NCI-H2029 treated with DMSO at 0.1 percent for 48 hours (cell line): ENCODE data around the gene TOGARAM2.
"Not testable (repeated sequence)": the region's sequence is repeated elsewhere in the genome, so short reads cannot be mapped to it uniquely, and the experiment has no call there.

Experiments
- DNase-seq: peaks from one replicate; lab custom pipeline; 2025; lab: John Stamatoyannopoulos, UW

Gene TOGARAM2

DNA sequence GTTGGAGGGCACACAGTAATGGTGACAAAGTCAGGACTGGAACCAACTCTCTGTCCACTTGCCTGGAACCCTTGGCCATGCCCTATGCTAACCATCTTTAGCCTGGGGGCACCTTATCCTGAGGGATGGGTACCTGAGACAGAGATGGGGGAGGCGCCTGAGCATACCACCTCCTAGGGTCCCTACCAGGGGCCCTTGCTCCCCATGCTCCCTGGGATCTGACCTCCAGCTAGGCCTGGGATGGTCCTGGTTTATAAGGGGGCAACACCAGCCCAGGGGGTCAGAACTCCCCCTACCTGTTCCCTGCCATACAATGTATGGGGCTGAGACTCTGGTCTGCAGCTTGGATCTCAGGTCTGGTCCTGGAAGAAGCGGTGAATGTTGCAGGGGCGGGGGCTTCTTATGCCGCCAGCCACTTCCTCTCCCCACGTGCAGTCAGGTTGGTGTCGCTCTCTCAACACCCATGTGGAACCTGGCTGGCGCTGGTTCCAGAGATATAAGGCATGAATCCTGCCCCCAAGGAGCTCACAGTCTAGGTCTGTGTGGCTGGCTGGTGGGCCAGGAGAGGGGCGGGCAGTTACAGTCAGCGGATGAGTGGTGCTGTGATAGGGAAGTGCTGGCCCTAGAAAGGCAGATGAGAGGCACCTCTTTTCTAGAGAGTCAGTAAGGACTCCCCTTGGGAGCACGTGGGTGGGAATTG is 3.8 kb upstream of the TOGARAM2 start:
- DNase-seq = no peak

DNA sequence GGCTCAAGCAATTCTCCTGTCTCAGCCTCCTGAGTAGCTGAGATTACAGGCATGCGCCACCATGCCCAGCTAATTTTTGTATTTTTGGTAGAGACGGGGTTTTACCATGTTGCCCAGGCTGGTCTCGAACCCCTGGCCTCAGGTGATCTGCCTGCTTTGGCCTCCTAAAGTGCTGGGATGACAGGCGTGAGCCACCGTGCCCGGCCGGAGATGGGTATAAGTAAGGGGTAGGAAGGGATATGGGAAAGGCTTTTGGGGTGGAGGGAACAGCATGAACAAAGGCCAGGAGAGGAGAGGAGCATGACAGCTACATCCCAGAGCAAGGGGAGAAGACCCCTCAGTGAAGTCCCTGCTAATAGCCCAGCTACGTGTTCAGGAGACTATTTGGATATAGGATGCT is 3.1 kb upstream of the TOGARAM2 start:
- not testable (repeated sequence) for DNase-seq

DNA sequence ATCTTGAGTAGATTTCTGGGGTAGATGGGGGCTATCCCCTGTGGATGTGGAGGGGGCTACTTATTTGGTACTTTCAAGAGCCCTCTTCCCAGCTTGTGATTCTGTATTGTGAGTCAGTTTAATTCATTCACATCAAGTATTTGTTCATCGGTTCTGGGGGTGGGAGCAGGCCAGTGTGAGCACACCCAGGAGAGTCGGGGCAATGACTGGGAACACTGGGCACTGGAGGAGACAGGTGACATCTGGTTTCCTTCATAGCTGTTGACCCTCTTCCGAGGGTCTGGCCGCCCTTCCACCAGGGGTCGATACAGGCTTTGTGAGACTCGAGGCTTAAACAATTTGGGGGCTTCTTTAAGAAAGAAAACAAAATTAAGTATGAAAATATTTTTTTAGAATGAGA is 2.5 kb upstream of the TOGARAM2 start:
- no peak for DNase-seq

DNA sequence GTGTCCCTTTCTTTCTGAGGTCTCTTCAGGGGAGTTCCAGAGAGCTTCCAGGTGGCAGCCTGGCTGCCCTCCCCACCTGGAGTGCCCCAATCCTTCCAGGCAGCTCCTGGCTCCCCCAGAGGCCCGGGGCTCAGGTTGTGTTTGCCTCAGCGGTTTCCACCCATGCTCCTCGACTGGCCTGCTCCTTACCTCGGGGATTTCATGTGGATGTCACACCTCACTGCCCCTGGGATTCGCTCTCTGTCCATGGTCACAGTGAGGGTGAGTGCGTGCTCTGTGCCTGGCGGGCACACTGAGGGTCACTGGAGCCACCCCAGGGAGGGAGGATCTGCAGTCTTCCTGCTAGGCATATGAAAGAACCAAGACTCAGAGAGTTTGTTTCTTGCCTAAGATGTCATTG is 2.1 kb upstream of the TOGARAM2 start:
- no peak for DNase-seq

DNA sequence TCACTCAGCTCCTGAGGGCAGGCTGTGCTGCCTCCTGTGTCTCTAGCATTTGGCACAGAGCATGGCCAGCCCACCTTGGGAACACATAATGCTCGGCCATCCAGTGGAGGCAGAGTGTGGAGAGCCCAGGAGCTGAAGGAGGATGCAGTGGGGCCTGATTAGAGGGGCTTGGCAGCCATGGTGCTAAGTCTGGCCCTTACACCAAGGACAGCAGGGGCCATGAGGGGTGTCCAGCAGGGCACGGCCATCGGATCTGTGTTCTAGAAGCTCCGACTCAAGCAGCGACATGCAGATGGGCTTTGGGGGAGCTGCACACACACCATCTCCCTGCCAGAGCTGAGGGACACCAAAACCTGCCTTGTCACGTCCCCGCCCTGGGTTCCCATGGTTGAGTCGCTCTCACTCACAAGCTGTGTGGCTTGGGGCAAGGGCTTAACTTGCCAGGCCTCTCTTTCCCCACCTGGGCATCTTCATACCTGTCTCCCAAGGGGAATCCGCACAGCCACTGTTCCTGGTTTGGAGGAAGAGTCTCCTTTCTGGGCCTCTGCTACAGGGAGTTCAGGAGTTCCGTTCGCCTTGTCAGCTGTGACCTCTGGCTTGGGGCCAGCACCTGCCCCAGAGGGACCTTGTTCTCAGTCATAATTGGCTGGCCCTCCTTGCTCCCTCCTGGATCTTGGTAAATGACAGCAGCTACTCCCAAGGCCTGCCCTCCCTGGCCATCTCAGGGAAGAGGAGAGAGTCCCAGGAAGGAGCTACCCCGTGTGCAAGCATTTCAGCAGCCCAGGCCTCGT is 1.3 kb upstream of the TOGARAM2 start:
- DNase-seq = no peak

DNA sequence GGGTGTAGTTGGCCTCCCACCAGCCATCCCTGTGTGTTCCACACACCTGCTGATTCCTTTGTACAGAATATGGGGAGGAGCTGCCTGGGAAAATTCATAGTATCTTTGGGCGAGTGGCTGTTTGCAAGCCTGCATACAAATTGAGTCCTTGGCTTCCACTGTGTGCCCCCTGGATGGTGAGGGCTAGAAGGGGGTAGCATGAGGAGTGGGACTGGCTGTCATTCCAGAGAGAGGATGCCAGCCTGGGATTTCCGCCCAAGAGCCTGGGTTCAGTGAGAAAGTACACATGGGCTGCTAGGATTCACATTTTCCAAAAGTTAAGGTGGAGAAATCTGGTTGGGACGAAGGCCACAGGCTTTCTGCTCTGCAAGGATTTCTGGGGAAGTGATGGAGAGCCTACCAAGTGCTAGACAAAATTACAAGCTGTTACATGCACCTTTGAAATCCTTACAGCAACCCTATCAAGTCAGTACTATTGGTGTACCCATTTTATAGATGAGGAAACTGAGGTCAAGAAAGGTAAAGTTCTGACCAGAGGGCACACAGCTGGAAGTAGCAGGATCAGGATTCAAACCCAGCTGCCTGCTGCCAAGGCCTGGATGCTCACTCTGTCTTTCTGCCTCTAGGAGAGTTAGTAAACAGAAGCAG is 606 bp upstream of the TOGARAM2 start:
- DNase-seq = no peak

DNA sequence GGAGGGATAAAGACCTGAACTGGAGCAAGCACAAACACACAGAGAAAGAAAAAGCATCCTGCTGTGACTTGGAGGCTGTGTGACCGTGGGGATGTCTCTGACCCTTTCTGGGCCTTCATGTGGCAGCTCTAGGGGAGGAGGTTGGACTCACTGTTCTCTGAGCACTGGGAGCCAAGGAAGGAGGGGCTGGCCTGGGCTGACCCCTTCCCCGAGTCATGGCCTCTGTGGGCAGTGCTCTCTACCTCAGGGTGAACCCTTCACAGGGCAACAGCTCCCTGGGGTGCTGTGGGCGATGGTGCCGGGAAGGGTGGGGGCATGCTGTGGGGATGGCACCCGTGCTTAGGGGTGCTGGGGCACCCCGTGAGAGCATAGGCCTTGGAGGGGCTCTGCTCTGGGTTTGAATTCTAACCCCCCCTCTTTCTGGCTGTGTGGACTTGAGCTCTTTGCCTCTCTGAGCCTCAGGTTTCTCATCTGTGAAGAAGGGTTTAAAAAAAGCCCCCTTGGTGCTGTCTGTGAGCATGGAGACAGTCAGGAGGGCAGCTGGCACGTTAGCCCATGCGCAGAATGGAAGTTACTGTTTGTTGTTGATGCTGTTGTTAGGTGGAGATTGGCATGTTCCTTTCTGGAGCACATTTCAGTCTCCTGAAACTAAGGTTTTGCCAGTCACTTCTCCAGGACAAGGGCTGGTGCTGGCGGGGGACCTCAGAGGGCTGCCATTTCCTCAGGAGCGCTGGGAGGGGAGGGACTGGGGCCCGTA is 700 bp downstream of the TOGARAM2 start:
- no peak for DNase-seq

DNA sequence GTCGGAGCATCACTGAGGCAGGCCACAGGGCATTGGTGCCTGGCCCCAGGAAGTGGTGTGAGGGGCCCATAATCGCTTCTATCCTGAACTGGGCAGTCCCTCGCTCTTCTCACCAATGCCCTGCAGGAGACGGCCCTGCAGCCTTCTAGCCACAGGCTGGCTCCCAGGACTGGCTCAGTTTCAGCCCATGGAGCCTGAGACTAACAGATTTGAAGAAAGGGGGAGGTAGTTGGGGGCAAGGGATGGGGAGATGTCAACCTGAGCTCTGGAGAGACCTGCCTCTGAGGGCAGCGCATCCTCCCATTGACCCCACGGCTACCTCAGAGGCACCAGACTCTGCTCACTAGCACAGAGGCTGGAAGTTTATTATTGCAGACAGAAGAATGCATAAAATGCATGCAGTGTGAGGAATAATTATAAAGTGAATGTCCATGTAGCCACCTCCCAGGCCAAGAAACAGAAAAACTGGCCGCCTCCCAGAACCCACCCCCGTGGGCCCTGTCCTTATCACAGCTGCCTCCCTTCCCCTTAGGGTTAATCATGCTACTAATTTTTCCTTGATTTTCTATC is 1.4 kb downstream of the TOGARAM2 start:
- DNase-seq = no peak

DNA sequence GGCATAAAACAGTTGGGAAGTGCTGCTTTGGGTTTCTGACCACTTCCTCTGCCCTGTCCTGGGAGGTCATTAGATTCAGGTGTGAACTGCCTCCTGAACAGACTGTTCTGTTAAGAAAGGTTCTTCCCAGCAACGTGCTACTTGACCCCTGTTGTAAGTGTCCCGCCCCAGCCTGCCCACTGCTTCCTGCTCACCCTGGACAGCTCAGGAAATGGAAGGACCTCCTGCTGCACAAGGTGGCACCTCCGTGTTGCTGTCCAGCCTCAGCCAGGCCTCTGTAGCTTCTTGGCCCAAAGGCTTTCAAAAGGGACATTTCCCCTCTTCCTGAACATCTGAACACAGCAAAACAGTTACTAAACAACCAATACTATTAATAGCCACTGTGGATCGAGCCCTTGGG is 5.3 kb downstream of the TOGARAM2 start:
- DNase-seq = no peak

DNA sequence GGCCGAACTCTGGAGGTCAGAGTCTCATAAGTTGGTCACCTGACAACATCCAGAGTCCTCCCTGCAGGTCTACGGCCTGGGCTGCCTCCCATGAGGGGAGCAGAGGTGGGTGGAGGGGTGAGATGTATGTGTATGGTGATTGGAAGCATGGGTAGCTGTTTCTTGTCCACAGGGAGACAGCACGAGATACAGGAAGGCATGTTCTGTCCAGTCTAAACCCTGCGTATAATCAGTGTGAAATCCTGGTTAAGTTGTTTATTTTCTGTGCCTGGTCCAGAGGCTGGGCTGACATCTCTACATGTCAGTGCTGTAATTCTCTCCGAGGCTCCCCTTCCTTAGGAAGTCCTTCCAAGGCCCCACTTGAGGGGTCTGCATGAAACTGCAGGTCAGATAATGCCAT is 8.9 kb downstream of the TOGARAM2 start:
- DNase-seq = no peak

DNA sequence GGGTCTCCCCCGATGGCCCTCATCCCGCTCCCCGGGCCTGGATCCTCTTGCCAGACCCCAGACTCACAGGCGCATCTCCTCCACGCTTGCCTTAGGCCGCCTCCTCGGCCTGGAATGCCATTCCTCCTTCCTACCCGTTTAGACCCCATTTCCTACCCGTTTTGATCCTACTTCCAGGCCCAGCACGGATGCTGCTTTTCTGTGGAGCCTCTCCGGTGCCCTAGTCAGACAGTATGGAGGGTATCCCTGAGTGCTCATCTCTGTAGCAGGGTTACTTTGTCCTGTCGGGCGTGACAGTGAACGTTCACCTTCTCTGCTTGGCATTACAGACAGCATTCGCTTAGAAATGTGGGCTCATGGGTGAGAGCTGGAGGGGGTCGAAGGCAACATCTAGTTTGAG is 9.3 kb downstream of the TOGARAM2 start:
- DNase-seq = no peak

DNA sequence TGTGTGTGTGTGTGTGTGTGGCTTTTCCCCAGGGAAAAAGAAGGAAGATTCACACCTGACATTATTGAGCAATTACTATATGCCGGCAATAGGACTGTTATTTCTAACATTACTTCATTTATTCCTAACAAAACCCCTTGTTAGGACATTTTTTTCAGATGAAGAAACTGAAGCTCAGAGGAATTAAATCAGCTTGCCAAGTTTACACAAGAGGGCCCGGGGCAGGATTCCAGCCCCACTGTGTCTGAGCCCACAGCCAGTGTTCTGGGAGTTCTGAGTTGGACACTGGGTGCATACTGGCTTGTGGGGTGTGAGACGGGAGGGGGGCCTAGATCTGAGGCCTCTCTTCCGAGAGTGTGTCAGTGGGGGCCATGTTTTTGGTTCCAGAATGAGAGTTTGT is 9.9 kb downstream of the TOGARAM2 start:
- no peak for DNase-seq

DNA sequence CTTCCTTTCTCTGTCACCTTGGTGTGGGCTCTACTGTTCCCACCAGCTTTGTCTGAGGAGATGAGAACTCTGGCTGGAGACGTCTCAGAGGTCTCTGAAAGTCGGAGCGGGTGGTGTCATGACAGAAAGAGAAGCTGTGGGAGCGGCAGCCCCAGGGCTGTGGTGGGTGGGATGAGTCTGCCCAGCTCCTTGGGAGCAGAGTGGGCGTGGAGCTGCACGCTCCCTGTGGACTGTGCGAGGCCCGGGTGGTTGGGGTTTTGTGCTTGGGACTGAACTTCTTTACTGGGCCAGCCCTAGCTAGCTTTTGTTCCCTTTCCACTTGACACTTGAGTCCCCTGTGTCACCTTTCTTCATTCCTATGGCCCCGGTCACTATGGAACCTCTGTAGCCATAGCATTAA is 10.4 kb downstream of the TOGARAM2 start:
- DNase-seq = no peak

DNA sequence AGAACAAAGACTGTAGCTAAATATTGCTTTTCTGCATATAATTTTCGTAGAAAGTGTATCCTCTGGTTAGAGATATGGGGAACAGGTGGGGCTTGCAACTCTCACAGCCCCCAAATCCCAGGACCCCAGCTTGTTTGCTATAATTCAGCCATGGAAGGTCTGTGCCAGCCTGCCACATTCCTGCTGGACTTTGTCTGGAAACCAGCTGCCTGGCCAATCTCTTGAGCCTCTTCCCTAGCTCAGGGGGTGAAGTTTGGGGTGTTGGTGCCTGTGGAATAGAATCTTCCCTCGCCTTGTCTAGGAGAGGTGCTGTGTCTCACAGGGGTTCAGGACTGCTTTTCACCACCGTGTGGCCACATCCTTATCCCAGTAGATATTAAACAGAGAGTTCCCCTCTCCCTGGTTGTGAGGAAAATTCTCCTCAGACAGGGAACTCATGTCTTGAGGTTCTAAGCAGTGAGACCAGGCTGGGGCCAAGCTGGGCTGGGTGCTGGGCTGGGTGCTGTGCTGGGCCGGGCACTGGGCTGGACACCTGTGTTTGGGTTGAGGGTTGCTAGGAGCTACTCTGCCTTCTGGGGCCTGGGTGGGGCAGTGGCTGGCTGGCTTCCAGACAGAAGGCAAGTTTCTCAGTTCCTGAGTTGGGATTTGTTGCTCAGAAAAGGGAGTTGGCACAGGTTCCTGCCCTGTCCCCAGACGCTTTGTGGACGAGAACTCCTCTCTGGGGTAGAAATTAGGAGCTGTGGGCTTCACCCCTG is 12.3 kb downstream of the TOGARAM2 start:
- no peak for DNase-seq

DNA sequence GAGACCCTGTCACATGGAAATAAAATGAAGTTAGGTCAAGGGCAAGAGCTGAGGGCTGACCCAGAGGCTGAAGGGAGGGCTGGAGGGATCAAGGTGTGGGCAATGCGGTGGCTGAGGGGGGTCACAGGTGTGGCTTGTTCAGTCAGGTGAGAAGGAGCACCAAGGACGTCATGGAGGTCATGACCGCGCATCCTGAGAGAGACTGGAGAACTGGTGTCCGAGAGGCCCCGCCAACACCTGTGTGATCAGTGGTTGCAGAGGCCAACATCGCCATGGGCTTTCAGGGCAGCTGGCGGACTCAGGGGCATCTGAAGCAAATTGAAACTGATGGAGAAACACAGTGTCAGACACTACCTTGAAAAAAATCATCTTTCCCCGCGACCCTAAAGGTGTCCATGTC is 13.0 kb downstream of the TOGARAM2 start:
- no peak for DNase-seq

DNA sequence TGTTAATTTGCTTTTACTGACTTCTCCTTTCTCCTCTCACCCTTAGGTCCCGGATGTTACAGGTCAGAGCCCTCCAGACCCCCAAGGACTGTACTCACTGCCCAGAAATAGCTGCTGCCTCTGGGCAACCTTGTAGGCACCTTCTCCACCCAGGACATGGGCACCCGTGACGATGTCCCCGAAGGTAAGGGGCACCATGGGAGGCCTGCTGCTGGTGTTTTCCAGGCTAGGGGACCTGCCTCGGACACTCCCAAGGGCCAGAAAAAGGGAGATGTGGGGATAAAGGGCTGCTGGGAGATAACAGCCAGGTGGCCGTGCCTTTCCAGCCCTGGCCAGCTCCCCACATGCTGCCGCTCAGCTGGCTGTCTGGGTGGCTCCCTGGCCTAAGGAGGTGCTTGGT is 13.6 kb downstream of the TOGARAM2 start:
- no peak for DNase-seq

DNA sequence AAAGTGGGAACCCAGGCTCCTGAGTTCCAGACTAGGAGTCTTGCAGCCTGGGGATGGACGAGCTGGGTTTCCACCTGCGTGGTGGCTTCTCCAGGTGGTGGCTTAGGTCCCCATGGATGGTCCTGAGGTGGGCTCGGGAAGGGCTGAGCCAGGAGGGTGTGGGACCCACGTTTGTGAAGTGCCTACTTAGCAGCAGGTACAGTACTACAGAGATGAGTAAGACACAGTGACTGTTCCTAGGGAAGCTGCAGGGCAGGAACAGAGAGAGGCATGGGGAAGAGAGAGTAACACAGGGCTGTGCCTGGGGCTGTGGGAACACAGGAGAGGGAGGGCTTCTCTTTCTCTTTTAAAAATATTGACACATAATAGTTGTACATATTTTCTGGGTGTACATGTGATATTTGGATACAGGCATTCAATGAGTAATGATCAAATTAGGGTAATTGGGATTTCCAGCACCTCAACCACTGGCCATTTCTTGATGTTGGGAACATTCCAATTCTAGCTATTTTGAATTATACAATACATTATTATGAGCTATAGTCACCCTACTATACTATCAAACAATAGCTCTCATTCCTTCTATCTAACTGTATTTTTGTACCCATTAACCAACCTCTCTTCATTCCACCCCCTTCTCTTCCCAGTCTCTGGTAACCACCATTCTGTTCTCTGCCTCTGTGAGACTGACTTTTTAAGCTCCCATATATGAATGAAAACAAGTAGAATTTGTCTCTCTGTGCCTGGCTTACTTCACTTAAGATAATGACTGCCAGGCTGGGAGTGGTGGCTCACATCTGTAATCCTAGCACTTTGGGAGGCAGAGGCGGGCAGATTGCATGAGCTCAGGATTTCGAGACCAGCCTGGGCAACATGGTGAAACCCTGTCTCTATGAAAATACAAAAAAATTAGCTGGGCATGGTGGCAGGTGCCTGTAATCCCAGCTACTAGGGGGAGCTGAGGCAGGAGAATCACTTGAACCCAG is 15.0 kb downstream of the TOGARAM2 start:
- DNase-seq = no peak

DNA sequence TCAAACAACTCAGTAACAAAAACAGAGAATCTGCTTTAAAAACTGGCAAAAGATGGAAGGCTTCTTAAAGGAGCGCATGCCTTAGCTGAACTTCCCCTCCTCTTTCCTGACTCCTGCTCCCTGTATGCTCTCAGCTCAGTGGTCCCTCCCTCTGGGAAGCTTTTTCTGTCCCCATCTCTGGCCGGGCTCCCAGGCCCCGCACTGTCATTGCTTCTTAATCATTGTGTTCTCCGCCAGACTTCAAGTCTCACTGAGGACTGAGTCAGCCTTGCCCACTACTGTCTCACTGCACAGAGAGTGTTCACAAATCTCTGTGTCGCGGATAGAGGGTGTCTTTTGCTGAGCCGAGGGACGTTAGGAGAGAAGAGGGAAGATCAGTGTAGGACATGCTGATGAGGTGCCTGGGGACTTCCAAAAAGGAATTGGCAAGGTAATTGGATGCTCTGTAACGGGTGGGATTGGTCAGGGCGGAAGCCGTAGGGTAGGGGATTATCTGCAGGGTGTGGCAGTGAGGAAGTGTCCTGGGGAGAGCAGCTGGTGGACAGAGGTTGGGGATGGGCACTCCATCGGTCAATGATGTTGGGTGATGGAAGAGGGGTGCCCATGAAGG is 16.2 kb downstream of the TOGARAM2 start:
- DNase-seq = no peak

DNA sequence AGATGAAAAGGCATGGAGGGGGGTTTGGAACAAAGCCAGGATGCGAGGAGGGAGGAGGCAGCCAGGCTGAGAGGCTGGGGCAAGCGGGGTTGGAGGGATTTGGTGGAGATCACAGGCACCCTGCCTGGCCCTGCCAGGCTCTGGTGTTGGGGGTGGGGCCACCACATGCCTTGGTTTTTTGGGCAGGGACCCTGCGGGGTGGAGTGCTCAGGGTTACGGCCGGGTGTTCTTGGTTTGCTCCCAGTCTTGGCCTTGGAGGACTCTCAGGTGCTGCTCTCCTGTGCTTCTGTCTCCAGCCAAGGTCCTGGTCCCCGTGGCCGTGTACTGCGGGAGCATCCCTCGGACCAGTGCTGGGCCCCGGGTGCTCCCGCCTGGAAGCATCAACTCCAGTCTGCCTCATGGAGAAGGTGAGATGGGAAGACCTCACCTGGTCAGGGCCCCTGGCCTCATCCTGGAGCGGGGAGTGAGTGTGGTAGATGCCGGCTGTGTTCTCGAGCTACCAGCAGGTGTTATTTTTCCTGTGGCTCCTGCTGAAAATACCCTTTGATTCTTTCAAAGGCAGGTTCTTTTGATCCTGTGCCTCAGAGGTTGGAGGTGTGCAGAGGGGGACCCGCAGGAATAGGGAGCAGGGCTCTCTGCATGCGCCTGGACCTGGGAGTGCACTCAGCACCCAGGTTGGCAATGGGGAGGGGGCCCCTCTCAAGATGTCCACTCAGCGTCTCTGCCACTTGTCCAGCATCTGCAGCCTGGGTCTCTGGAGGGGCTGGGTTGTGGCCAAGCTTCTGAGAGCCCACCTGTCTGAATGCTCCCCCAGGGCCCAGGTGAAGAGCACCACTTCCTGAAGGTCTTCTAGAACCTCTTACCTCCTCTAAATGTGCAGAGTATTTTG is 17.0 kb downstream of the TOGARAM2 start:
- no peak for DNase-seq
